Fibroblast of villous mesenchyme (primary cell): ENCODE results near the gene PPM1F. TPM values are rescaled to one million over a fixed set of nuclear protein-coding genes. Genes with fewer than 3 reads are reported as not detected.

ENCODE experiments used
- DNase-seq: peaks from one replicate; pipeline ENCODE4 v3.0.0-alpha.2; 2010; ENCODE audit warnings: low read depth
- H3K4me3 ChIP-seq: 2 replicates; pipeline ENCODE4 v1.5.1; 2011; ENCODE audit warnings: low read depth, mild to moderate bottlenecking, low read length
- CTCF ChIP-seq: IDR thresholded peaks from 2 replicates; pipeline ENCODE4 v1.5.1; 2012; ENCODE audit warnings: low read depth, mild to moderate bottlenecking, low read length; ENCODE audit not compliant: insufficient read depth
- total RNA-seq: library from RNA; depleted of rRNA; stranded (reverse); fragments of >200 nt; gene quantifications from 2 replicates; pipeline ENCODE4 v1.2.3, GENCODE V29; 2012

The PPM1F gene
- total RNA-seq, 1 donor = 36.7 TPM

- DNase-seq = no peak
- TF ChIP-seq CTCF = no peak
- H3K4me3 ChIP-seq = no peak overlapping the region
These were observed 42.3 kb upstream of the PPM1F start for GRCh38 chr22:21994881-21995444.

DNA sequence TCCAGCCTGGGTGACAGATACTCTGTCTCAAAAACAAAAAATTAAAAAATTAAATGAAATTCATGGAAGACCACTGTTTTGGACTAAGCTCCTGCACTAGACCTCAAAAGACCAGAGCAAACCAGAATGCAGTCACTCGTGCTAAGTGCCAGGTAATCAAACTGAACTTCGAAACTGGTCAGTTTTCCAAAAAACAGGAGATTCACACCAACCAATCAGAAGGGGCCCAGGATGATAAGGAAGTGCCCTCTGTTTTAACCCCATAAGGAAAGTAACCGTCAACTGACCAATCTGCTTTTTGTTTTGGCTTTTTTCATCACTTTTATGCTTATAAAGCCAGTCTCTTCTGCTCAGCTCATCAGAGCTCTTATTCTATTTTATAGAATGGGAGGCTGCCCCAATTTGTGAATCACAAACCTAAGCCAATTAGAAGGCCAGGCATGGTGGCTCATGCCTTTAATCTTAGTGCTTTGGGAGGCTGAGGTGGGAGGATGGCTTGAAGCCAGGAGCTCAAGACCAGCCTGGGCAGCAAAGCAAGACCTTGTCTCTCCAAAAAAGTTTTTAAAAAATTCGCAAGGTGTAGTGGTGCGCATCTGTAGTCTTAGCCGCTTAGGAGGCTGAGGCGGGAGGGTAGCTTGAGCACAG is 40.1 kb upstream of the PPM1F start:
- TF ChIP-seq CTCF = no peak
- no peak for DNase-seq
- H3K4me3 ChIP-seq = no peak overlapping the region

- DNase-seq = no peak
- TF ChIP-seq CTCF = no peak
- H3K4me3 ChIP-seq = no peak overlapping the region
These were observed 39.1 kb upstream of the PPM1F start for GRCh38 chr22:21991774-21992173.

DNA sequence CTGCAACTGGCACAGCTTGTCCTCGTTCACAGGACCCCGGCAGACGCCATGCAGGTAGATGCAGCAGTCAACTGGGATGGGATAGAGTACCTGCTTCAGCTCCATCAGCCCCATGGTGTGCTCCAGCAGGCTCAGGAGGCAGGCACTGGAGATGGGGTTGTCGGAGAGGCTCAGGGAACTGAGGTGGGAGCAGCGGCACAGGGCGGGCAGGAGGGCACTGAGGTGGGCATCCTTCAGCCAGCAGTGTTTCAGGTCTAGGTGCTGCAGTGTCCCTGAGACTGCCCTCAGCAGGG is 38.6 kb upstream of the PPM1F start:
- no peak for DNase-seq

GRCh38 chr22:21990445-21991303 is 38.0 kb upstream of the PPM1F start:
- DNase-seq = no peak
- H3K4me3 ChIP-seq = no peak overlapping the region
- TF ChIP-seq CTCF = no peak

More for the DNA sequence above, 38.6 kb upstream of the PPM1F start:
- TF ChIP-seq CTCF = no peak
- no peak overlapping the region for H3K4me3 ChIP-seq

GRCh38 chr22:21989049-21989448 is 36.4 kb upstream of the PPM1F start:
- TF ChIP-seq CTCF = no peak
- DNase-seq = no peak
- H3K4me3 ChIP-seq = no peak overlapping the region

- DNase-seq = no peak
- no peak for TF ChIP-seq CTCF
- no peak overlapping the region for H3K4me3 ChIP-seq
These were observed 32.6 kb upstream of the PPM1F start for GRCh38 chr22:21985214-21985613.
